Right ventricle myocardium superior (tissue), 1 donor: Measurements from ENCODE around the gene GPC6. TPM values are rescaled to one million over a fixed set of nuclear protein-coding genes. Genes with fewer than 3 reads are reported as not detected.
"Not testable (repeated sequence)": the region's sequence is repeated elsewhere in the genome, so short reads cannot be mapped to it uniquely, and the experiment has no call there.

Source experiments
- ATAC-seq: fragments of 200-7000 bp; cut with Tn5 transposase; one replicate; pipeline ENCODE4 v1.9.1; 2020; ENCODE audit warnings: mild to moderate bottlenecking; ENCODE audit not compliant: poor library complexity
- DNase-seq: peaks from one replicate; pipeline ENCODE4 v3.0.0-alpha.2; 2020
- intact Hi-C: fragments of 100-400 bp; cut with DNase I; formaldehyde crosslinking; loops from one replicate; pipeline ENCODE4 v1.11.2; 2022
- total RNA-seq: library from RNA; stranded (reverse); fragmentation: NEBNext Ultra II Directional; extraction: Animal tissue kit (Norgen Biotek cat#: 25700); gene quantifications from one replicate; pipeline ENCODE4 v1.2.1, GENCODE V29; 2021
- donor health status: DM: no; HTN: yes; CAD: no; lungs with severe emphysema.

Gene GPC6
- total RNA-seq, 1 donor from 2014 or later: 3.3 TPM

DNA sequence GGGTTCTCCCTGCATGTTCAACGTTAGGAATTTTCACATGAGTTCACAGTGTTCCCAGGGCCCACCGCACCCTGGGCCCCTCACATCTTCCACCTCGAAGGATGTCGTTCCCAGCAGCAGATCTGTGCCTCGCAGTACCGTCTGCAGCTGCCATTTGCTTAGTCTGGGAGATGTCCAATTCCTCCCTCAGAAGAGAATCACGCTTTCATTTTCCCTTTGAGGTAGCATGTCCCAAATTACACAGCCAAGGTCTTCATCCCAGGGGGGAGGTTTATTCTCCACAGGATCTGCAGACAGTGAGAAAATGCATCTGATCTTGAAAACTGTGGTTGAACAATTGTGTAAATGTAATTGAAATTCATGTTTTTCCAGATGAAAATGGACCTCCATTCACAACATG is 1102.7 kb downstream of the GPC6 start:
- intact Hi-C loops: no loop called here
- no peak for DNase-seq
- ATAC-seq: peak; percentile 70

DNA sequence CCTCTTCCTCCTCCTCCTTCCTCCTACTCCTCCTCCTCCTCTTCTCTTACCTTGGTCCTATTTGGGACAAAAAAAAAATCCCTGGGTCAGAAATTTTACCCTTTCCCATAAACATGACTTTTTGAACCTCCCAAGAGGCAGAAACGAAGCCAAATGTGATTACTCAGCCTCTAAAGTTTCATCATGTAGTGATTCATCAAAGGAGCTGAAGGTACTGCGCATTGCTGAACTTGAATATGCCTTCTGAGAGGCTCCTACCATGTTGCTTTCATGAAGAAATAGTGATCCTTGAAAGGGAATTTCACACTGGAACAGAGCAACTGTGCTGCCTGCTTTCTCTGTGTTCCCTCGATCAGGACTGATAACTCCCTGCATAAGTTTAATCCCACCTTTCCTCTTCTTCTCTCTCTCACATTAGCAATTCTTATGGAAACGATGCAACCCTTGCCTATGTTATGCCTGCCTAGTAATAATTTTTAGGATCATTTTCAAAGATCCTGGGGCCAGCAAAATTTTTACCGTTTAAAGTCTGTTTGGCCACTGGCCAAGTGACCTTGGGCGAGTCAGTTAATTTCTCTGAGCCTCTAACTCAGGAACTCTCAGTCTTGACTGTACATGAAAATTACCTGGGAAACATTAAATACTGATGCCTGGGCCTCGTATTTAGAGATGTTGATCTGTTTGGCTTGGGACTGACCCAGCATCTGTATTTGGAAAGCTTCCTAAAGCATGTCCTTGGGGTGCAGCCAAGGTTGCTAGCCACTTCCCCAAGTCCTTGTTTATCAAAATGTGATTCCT is 1103.3 kb downstream of the GPC6 start:
- ATAC-seq: peak; percentile 88
- intact Hi-C loops: no loop called here
- DNase-seq: no peak

DNA sequence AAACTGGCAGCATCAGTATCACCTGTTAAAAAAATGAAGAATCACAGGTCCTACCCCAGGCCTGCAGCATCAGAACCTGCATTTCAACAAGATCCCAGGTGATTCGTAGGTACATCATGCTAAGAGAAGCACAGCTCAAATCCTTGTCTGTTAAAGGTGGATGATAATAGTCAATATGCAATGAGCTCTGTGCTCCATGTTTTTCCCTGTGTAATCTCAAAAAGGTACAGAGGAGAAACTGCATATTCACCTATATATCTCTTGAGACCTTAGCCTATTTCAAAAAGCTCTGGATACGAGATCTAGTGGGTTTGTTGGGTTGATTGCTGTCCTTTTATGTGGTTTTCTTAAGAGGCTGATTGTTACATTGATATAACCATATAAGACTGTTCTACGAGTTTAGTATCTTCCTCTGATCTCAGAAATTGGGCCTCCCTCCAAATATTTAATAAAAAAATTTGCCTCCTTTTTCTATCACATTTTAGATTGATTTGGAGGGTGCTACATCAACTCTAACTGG is 1104.0 kb downstream of the GPC6 start:
- intact Hi-C loops: no loop called here
- no peak for ATAC-seq
- DNase-seq: no peak

DNA sequence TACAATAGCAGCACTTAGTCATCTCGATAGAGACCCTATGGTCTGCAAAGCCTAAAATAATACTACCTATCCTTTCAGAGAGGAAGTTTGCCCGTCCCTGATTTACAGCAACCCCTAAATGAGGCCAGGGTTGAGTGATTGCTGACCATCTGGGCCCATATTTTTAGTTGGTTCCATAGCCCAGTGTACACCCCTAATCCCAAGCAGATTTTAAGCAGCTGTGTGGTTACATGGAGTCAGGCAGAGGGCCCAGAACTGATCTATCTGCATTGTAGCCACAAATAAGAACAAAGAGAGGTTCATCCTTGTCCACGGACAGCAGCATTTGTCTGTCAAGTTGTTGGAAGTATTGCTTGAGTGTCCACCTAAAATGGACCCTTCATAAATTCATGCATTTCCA is 1104.7 kb downstream of the GPC6 start:
- intact Hi-C loops: no loop called here
- ATAC-seq (no peak), DNase-seq (no peak)

DNA sequence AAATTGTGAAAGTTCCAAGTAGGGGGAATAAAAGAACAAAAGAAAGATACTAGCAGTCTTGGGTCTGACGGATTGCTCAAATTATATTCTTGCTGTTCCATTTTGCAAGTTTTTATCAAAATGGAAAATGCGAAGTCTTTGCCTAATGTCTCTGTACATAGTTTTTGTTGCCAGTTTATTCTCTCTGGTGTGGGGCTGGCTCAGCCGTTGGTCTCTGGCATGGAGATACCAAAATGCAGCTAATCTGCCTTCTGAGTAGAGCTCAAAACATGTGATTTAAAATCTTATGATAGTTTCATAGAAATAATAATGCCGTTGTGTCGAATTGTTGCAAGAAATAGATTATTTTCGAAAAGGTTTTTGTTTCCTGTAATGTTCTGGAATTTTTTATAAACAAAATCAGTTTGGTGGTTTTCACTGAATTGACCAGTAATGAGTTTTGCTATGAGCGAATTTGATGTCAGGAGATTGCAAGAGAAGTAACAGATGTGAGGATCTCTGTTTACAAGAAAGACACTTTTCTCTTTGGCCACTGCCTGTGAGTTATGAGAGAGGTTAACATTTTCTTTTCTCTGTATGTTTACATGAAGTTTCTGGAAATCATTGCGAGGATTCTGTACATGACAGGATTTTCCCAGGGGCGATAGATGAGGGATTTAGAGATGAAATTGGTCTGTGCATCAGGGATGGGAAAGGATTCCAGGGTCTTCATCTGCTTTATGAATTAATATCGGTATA is 1105.9 kb downstream of the GPC6 start:
- intact Hi-C loops: no loop called here
- ATAC-seq: no peak
- no peak for DNase-seq

DNA sequence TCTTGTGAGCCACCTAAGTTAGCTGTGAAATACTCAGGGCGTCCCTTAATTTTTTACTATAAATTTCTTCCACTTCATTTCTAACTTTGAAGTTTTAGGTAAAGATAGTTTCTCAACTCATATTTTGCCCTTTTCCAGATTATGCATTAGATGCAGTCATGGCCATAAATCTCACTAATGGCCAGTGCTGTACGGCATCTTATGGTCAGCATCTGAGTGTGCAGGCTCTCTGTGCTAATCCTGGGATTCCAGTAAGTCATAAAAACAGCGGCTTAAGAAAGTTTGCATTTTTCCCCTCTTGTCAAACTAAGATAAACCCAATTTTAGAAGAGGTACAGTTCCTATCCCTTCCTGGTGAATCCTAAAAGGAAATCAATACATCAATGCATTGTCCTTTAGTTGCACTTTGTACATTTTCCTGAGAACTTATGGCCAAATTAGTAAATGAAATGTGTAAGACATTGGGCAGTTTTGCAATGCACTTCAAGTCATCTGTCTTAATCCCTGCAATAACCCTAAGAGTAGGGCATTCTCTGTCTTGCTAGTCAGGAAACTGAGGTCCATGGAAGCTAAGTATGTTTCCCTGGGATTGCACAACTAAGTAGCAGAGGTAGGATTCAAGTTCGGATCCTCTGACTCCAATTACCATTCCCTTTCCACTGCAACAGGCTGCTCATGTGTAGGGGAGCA is 1106.7 kb downstream of the GPC6 start:
- ATAC-seq: no peak
- intact Hi-C loops: no loop called here
- DNase-seq: no peak

GRCh38 chr13:94335761-94336526 is 1109.3 kb downstream of the GPC6 start:
- intact Hi-C loops: no loop called here
- ATAC-seq: no peak

DNA sequence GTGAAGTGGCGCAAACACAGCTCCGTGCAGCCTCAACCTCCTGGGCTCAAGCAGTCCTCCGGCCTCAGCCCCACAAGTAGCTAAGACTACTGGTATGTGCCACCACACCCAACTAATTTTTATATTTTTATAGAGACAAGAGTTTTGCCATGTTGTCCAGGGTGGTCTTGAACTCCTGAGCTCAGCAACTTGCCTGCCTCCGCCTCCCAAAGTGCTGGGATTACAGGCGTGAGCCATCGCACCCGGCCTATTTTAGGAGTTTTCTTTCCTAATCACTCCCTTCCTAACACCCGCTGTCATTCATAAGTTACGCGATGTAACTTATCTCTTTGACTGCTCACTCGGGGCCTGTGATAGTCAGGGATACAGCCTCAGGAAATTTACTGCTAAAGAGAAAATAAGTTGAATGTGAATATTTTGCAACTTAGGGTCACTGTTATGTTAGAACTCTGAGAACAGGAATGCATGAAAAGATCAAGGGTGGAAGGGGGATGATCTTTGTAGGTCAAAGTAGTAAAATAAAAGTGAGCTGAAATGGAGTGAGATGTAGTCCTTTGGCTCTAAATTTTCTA is 1112.6 kb downstream of the GPC6 start:
- intact Hi-C loops: no loop called here
- ATAC-seq (peak; percentile 12), DNase-seq (no peak)

More at GRCh38 chr13:94335761-94336526, 1109.3 kb downstream of the GPC6 start:
- no peak for DNase-seq

GRCh38 chr13:94342436-94343242 is 1116.0 kb downstream of the GPC6 start:
- peak; percentile 39 for ATAC-seq
- DNase-seq: no peak
- intact Hi-C loops: no loop called here

- peak; percentile 63 for ATAC-seq
- no peak for DNase-seq
- intact Hi-C loops: no loop called here
Measured at GRCh38 chr13:94343243-94343585, 1116.6 kb downstream of the GPC6 start.

DNA sequence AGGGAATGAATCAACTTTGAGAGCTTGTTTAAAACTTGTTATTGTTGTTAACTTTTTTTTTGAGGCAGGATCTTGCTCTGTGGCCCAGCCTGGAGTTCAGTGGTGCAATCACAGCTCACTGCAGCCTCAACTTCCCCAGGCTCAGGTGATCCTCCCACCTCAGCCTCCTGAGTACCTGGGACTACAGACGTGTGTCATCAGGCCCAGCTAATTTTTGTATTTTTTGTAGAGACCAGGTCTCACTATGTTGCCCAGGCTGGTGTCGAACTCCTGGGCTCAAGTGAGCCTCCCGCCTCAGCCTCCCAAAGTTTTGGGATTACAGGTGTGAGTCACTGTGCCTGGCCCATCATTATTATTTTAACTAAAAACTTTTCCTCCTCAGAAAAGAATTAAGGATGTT is 1117.1 kb downstream of the GPC6 start:
- intact Hi-C loops, DNase-seq, ATAC-seq: not testable (repeated sequence)

DNA sequence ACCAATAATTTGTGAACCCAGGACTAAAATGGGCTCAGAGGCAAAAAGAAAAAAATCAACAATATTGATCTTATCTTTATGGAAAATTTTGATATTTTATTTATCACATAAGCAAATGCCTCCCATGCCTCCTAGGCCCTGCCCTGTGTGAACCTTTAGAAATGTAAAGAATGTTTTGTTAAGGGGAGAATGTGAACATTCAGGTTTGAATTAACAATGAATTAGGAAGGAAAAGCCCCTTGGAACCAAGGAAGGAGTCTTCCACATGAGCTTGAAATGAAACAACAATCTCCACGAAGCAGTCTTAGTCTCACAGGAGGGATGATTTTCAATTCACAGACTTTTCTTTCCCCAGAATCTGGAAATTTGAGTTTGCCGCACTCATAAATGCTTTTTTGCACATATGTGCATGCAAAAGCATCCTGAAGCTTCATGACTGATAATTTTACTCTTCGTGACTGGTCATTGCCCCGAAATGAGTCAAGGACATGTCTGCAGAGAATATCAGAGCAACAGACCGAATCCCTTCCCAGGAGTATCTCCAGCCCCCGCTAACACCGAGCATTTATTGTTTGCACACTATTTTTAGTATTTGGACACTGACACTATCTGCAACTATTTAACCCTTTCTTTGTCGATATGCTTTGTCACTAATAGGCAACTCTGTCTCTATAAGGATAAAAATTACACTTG is 1117.7 kb downstream of the GPC6 start:
- DNase-seq: no peak
- ATAC-seq: no peak
- intact Hi-C loops: no loop called here

DNA sequence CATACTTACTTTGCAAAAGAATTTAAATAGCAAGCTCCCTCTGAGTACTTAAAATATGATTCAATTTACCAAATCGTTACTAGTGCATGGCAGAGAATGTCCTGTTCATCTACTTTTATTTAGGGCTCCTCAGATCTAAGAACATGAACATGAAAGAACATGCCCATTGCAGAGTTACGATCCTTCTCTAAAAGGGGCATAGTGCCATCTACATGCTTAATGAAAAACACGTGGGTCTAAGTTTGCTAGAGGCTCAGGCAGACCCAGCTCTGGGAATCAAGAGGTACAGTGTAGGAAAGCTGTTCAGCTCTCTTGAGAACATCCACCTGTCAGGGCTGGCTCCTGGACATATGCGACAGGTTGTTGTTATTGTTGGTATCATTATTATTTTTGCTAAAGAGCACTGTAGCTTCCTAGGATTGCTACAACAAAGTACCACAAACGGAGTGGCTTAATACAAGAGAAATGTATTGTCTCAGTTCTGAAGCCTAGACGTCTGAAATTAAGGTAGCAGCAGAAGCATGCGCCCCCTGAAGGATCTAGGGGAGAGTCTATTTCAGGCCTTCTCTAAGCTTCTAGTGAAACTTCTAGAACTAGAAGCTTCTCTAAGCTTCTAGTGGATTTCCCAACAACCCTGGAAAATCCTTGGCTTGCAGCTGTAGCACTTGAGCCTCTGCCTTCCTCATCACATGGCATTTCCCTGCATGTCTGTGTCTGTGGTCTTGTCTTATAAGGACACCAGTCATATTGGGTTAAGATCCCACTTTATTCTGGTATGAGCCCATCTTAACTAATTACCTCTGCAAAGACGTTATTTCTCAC is 1119.0 kb downstream of the GPC6 start:
- DNase-seq (no peak), ATAC-seq (peak; percentile 36)
- intact Hi-C loops: no loop called here

- intact Hi-C loops: no loop called here
Measured at GRCh38 chr13:94346261-94347019, 1119.8 kb downstream of the GPC6 start.

GRCh38 chr13:94351292-94351990 is 1124.8 kb downstream of the GPC6 start:
- DNase-seq (no peak), ATAC-seq (no peak)
- intact Hi-C loops: no loop called here

More at GRCh38 chr13:94346261-94347019, 1119.8 kb downstream of the GPC6 start:
- no peak for ATAC-seq
- DNase-seq: no peak
